ENCODE data around the gene SLC17A4.

- no peak for TF ChIP-seq CTCF (conservative IDR thresholded peaks at IDR 0.05; ENCODE audit: low read depth, low read length)
- TF ChIP-seq EZH2 (IDR thresholded peaks at IDR 0.05; ENCODE audit: borderline replicate concordance, low read depth, low read length, poor library complexity, severe bottlenecking) = no peak
Measured at GRCh38 chr6:25745836-25746235, 8.7 kb upstream of the SLC17A4 start.
